Spinal cord (tissue), 10 donors: Measurements from ENCODE around the gene AKT1. TPM values are rescaled to one million over a fixed set of nuclear protein-coding genes. Genes with fewer than 3 reads are reported as not detected.
"Not testable (repeated sequence)": the region's sequence is repeated elsewhere in the genome, so short reads cannot be mapped to it uniquely, and the experiment has no call there.

Source experiments
- DNase-seq, 6 donors: peaks; one replicate each; pipeline versions ENCODE4 v3.0.0 to v3.0.0-alpha.2; 2013 to 2015; ENCODE audit warnings: low spot score in 6 of 6, low read depth in 4 of 6
- H3K27ac ChIP-seq: one replicate; pipeline ENCODE4 v1.5.1; 2013; ENCODE audit warnings: low read depth, low read length, control low read depth
- H3K27me3 ChIP-seq: one replicate; pipeline ENCODE4 v1.6.1; 2013; ENCODE audit warnings: low read length; ENCODE audit not compliant: control insufficient read depth, insufficient read depth
- H3K36me3 ChIP-seq: one replicate; pipeline ENCODE4 v1.6.1; 2013; ENCODE audit warnings: low read length; ENCODE audit not compliant: control insufficient read depth, insufficient read depth
- H3K4me1 ChIP-seq: one replicate; pipeline ENCODE4 v1.6.1; 2013; ENCODE audit warnings: low read length; ENCODE audit not compliant: control insufficient read depth, insufficient read depth
- H3K4me3 ChIP-seq: one replicate; pipeline ENCODE4 v1.5.1; 2013; ENCODE audit warnings: low read depth, low read length, control low read depth
- H3K9me3 ChIP-seq: one replicate; pipeline ENCODE4 v1.6.1; 2013; ENCODE audit warnings: low read length; ENCODE audit not compliant: control insufficient read depth, insufficient read depth
- WGBS: methylation state at CpG from one replicate; pipeline ENCODE4 v1.1.5; 2013; ENCODE audit warnings: missing lambda C conversion rate; ENCODE audit not compliant: insufficient coverage; 5-methylcytosine and 5-hydroxymethylcytosine counted together
- polyA plus RNA-seq, 2 donors: library from polyadenylated mRNA; unstranded; fragments of 120-200 nt; gene quantifications; one replicate each; pipeline ENCODE4 v1.2.1, GENCODE V29; 2013; ENCODE audit not compliant: insufficient read length in 2 of 2
- total RNA-seq, 2 donors: library from RNA; depleted of rRNA in 1 of 2; stranded (reverse); fragments of 120-200 nt in 1 of 2; fragments of >200 nt in 1 of 2; gene quantifications; one replicate each; pipeline versions ENCODE4 v1.2.3 to v1.2.4, GENCODE V29; 2013 to 2014
- donor health status: healthy.

The AKT1 gene
- total and polyA plus RNA-seq, 4 donors = 60.3 to 174 (median 152) TPM

- Histone ChIP-seq H3K9me3 (no peaks in the 10 kb centered on the region), H3K27ac (no peak overlapping the region), H3K36me3 (peaks cover 10% of the 10 kb centered on the region), H3K4me1 (peaks cover 20% of the 10 kb centered on the region), H3K4me3 (no peak overlapping the region), H3K27me3 (no peaks in the 10 kb centered on the region)
- WGBS = 92% methylated on average over 9 of the region's 9 CpGs
- DNase-seq = no peak
These were observed 61.0 kb downstream of the AKT1 start for GRCh38 chr14:104734601-104734990.

GRCh38 chr14:104734051-104734587 lies 61.4 kb downstream of the AKT1 start:
- Histone ChIP-seq H3K9me3 (no peaks in the 10 kb centered on the region), H3K27me3 (no peaks in the 10 kb centered on the region), H3K4me3 (no peak overlapping the region), H3K36me3 (peaks cover 5% of the 10 kb centered on the region), H3K27ac (no peak overlapping the region), H3K4me1 (peaks cover 20% of the 10 kb centered on the region)
- 89% methylated on average over 4 of the region's 6 CpGs for WGBS
- DNase-seq = no peak

GRCh38 chr14:104732931-104733681 lies 62.4 kb downstream of the AKT1 start:
- WGBS = 88% methylated on average over 23 of the region's 23 CpGs
- Histone ChIP-seq H3K27me3 (no peaks in the 10 kb centered on the region), H3K9me3 (no peaks in the 10 kb centered on the region), H3K27ac (no peak overlapping the region), H3K4me3 (no peak overlapping the region), H3K36me3 (no peaks in the 10 kb centered on the region), H3K4me1 (peaks cover 20% of the 10 kb centered on the region)
- no peak for DNase-seq

GRCh38 chr14:104732355-104732804 lies 63.2 kb downstream of the AKT1 start:
- DNase-seq = no peak
- 79% methylated on average over 14 of the region's 14 CpGs for WGBS

GRCh38 chr14:104731320-104732294 lies 63.9 kb downstream of the AKT1 start:
- H3K27me3 ChIP-seq = no peaks in the 10 kb centered on the region
- 82% methylated on average over 18 of the region's 18 CpGs for WGBS
- H3K27ac ChIP-seq = no peak overlapping the region
- H3K4me3 ChIP-seq = no peak overlapping the region
- peaks cover 2% of the 10 kb centered on the region for H3K36me3 ChIP-seq
- H3K9me3 ChIP-seq = no peaks in the 10 kb centered on the region
- H3K4me1 ChIP-seq = peaks cover 17% of the 10 kb centered on the region
- no peak for DNase-seq

More at GRCh38 chr14:104732355-104732804, 63.2 kb downstream of the AKT1 start:
- Histone ChIP-seq H3K9me3 (no peaks in the 10 kb centered on the region), H3K27me3 (no peaks in the 10 kb centered on the region), H3K36me3 (no peaks in the 10 kb centered on the region), H3K4me1 (peaks cover 20% of the 10 kb centered on the region), H3K27ac (no peak overlapping the region), H3K4me3 (no peak overlapping the region)

- H3K9me3 ChIP-seq = no peaks in the 10 kb centered on the region
- 76% methylated on average over 5 of the region's 5 CpGs for WGBS
- H3K36me3 ChIP-seq = peaks cover 5% of the 10 kb centered on the region
- H3K4me1 ChIP-seq = peaks cover 12% of the 10 kb centered on the region
- no peaks in the 10 kb centered on the region for H3K27me3 ChIP-seq
- H3K4me3 ChIP-seq = no peak overlapping the region
- DNase-seq = no peak
- H3K27ac ChIP-seq = no peak overlapping the region
These were observed 65.1 kb downstream of the AKT1 start for GRCh38 chr14:104730487-104730886.

- H3K4me3 ChIP-seq = no peak overlapping the region
- no peak for DNase-seq
- H3K27ac ChIP-seq = no peak overlapping the region
- H3K4me1 ChIP-seq = peaks cover 14% of the 10 kb centered on the region
- peaks cover 5% of the 10 kb centered on the region for H3K36me3 ChIP-seq
- no peaks in the 10 kb centered on the region for H3K27me3 ChIP-seq
- 83% methylated on average over 4 of the region's 16 CpGs for WGBS
- no peaks in the 10 kb centered on the region for H3K9me3 ChIP-seq
These were observed 65.7 kb downstream of the AKT1 start for GRCh38 chr14:104729835-104730181.

GRCh38 chr14:104729176-104729834 lies 66.2 kb downstream of the AKT1 start:
- H3K27ac ChIP-seq, H3K9me3 ChIP-seq, H3K27me3 ChIP-seq, H3K4me3 ChIP-seq, H3K36me3 ChIP-seq, DNase-seq: not testable (repeated sequence)
- 89% methylated on average over 13 of the region's 73 CpGs for WGBS
- H3K4me1 ChIP-seq = peaks cover 19% of the 10 kb centered on the region

- Histone ChIP-seq H3K27me3 (no peaks in the 10 kb centered on the region), H3K27ac (no peak overlapping the region), H3K9me3 (no peaks in the 10 kb centered on the region), H3K4me1 (peaks cover 23% of the 10 kb centered on the region), H3K36me3 (peaks cover 5% of the 10 kb centered on the region), H3K4me3 (no peak overlapping the region)
- no peak for DNase-seq
- WGBS = 86% methylated on average over 17 of the region's 17 CpGs
These were observed 66.9 kb downstream of the AKT1 start for GRCh38 chr14:104728631-104729030.
